B cell (primary cell): ENCODE results near the gene TM4SF5. TPM values are rescaled to one million over a fixed set of nuclear protein-coding genes. Genes with fewer than 3 reads are reported as not detected.

Source experiments
- ATAC-seq: fragments of 200-7000 bp; cut with Tn5 transposase; one replicate; pipeline ENCODE4 v1.10.0; 2021; ENCODE audit warnings: low read depth, mild to moderate bottlenecking, moderate number of reproducible peaks, moderate library complexity
- CTCF ChIA-PET: fragments of 350-600 bp; sonication (Branson Sonifier 250); formaldehyde crosslinking; loops from one replicate; lab custom pipeline; 2021; ENCODE audit warnings: antibody characterized with exemption, inconsistent platforms; lab: Charles Lee
- POLR2A ChIA-PET: fragments of 350-600 bp; sonication (Branson Sonifier 250); formaldehyde crosslinking; loops from one replicate; lab custom pipeline; 2021; ENCODE audit warnings: antibody characterized with exemption; lab: Charles Lee
- DNase-seq: peaks from one replicate; pipeline ENCODE4 v3.0.0; 2013
- H2AFZ ChIP-seq: 2 replicates; pipeline ENCODE4 v1.6.1; 2012; ENCODE audit warnings: mild to moderate bottlenecking, low read depth, low read length; ENCODE audit not compliant: insufficient read depth, poor library complexity, severe bottlenecking
- H3K27ac ChIP-seq, 2 donors: 1 replicate in 1 of 2; 2 replicates in 1 of 2; pipeline ENCODE4 v1.5.1; 2012 to 2013; ENCODE audit warnings: low read length in 2 of 2, mild to moderate bottlenecking in 2 of 2, moderate library complexity in 1 of 2
- H3K27me3 ChIP-seq, 4 experiments: fragments of 200-600 bp in 1 of 4; sonication (generic) in 1 of 4; replicated peaks in 1 of 4; 1 replicate in 2 of 4; 2 replicates in 2 of 4; pipeline versions ENCODE4 v1.6.1 to v1.7.0; 2013 to 2016; ENCODE audit warnings: low read length in 3 of 4, mild to moderate bottlenecking in 2 of 4, mixed read lengths in 1 of 4, moderate library complexity in 1 of 4; ENCODE audit not compliant: insufficient read depth in 4 of 4, control insufficient read depth in 3 of 4; ENCODE audit errors: control extremely low read depth in 1 of 4
- H3K36me3 ChIP-seq, 2 experiments: replicated peaks in 1 of 2; 1 replicate in 1 of 2; 2 replicates in 1 of 2; pipeline versions ENCODE4 v1.6.1 to v1.7.1; 2013; ENCODE audit warnings: low read length in 1 of 2; ENCODE audit not compliant: insufficient read depth in 2 of 2, control insufficient read depth in 1 of 2; ENCODE audit errors: control extremely low read depth in 1 of 2, extremely low read depth in 1 of 2
- H3K4me1 ChIP-seq, 2 donors: fragments of 200-600 bp in 1 of 2; sonication (generic) in 1 of 2; 1 replicate in 1 of 2; 2 replicates in 1 of 2; pipeline versions ENCODE4 v1.5.1 to v1.6.1; 2013 to 2017; ENCODE audit warnings: low read length in 2 of 2; ENCODE audit not compliant: control insufficient read depth in 2 of 2, insufficient read depth in 2 of 2
- H3K4me2 ChIP-seq: replicated peaks from 2 replicates; pipeline ENCODE3; 2012; ENCODE audit warnings: mild to moderate bottlenecking, low read depth, low read length; ENCODE audit not compliant: poor library complexity, severe bottlenecking
- H3K4me3 ChIP-seq, 5 experiments: fragments of 200-600 bp in 1 of 5; sonication (generic) in 1 of 5; 1 replicate in 3 of 5; 2 replicates in 2 of 5; pipeline versions ENCODE4 v1.5.1 to v1.7.0; 2011 to 2016; ENCODE audit warnings: low read length in 4 of 5, mild to moderate bottlenecking in 4 of 5, low read depth in 2 of 5, control low read depth in 1 of 5, moderate library complexity in 1 of 5; ENCODE audit not compliant: insufficient read depth in 1 of 5; ENCODE audit errors: control extremely low read depth in 1 of 5, extremely low read depth in 1 of 5
- H3K79me2 ChIP-seq: fragments of 200-600 bp; sonication (generic); one replicate; pipeline ENCODE4 v1.6.0; 2016; ENCODE audit warnings: low read length; ENCODE audit not compliant: control insufficient read depth, insufficient read depth
- H3K9ac ChIP-seq: fragments of 200-600 bp; sonication (generic); 2 replicates; pipeline ENCODE4 v1.6.1; 2017; ENCODE audit warnings: mild to moderate bottlenecking, low read length, moderate library complexity
- H3K9me3 ChIP-seq, 3 donors: one replicate each; pipeline versions ENCODE4 v1.6.1 to v1.7.1; 2013; ENCODE audit warnings: low read length in 2 of 3; ENCODE audit not compliant: control insufficient read depth in 2 of 3, insufficient read depth in 1 of 3; ENCODE audit errors: control extremely low read depth in 1 of 3
- H4K20me1 ChIP-seq: 2 replicates; pipeline ENCODE4 v1.6.0; 2012; ENCODE audit warnings: mild to moderate bottlenecking, low read length; ENCODE audit not compliant: insufficient read depth, control insufficient read depth, poor library complexity, severe bottlenecking
- H3K27ac Mint-ChIP-seq: one replicate; pipeline ENCODE4 v1.8.0; 2021; ENCODE audit warnings: mixed read lengths
- H3K27me3 Mint-ChIP-seq: one replicate; pipeline ENCODE4 v1.8.0; 2021; ENCODE audit warnings: mixed read lengths
- H3K4me1 Mint-ChIP-seq: one replicate; pipeline ENCODE4 v1.8.0; 2021; ENCODE audit warnings: mixed read lengths
- H3K4me3 Mint-ChIP-seq: one replicate; pipeline ENCODE4 v1.8.0; 2021; ENCODE audit warnings: mixed read lengths
- H3K9me3 Mint-ChIP-seq: one replicate; pipeline ENCODE4 v1.8.0; 2022; ENCODE audit warnings: mixed read lengths; ENCODE audit not compliant: insufficient read depth
- CTCF ChIP-seq: fragments of 200-600 bp; IDR thresholded peaks from one replicate; pipeline ENCODE4 v1.8.0; 2022; ENCODE audit warnings: antibody characterized with exemption, mild to moderate bottlenecking
- EZH2 ChIP-seq: IDR thresholded peaks from 2 replicates; pipeline ENCODE4 v1.6.1; 2012; ENCODE audit warnings: borderline replicate concordance, low read depth, mild to moderate bottlenecking, moderate library complexity, low read length; ENCODE audit not compliant: insufficient read depth, poor library complexity, severe bottlenecking
- WGBS: methylation state at CpG from one replicate; pipeline ENCODE4 v1.1.5; 2013; ENCODE audit warnings: missing lambda C conversion rate; ENCODE audit not compliant: insufficient coverage; 5-methylcytosine and 5-hydroxymethylcytosine counted together
- intact Hi-C: fragments of 100-400 bp; cut with micrococcal nuclease; formaldehyde crosslinking; loops from one replicate; pipeline ENCODE4 v1.10.0; 2022
- polyA plus RNA-seq: library from polyadenylated mRNA; depleted of rRNA; stranded (reverse); fragments of >200 nt; gene quantifications from 2 replicates; pipeline ENCODE4 v1.2.3, GENCODE V29; 2012
- total RNA-seq, 2 donors: library from RNA; stranded (reverse); fragments of 120-200 nt in 1 of 2; gene quantifications; 1 replicate in 1 of 2; 2 replicates in 1 of 2; pipeline versions ENCODE4 v1.2.3 to v1.2.4, GENCODE V29; 2013 to 2022

Gene TM4SF5
- total and polyA plus RNA-seq, 2 donors (not counting 1 experiment from before 2014, with no cell fraction given), result not detected

- ChIA-PET POLR2A (no interaction called here), CTCF (interaction anchor here (0.8 kb wide), 1 partner anchor 50 kb away, joined by 3 read pairs; no protein-coding TSS in a partner anchor)
- H3K27ac Mint-ChIP-seq, result peak within 1 kb of the TSS; percentile 94
- intact Hi-C loops, result loop anchor here (1.0 to 2.0 kb wide), 2 partner anchors 8 to 29 kb away; partner anchors contain the start of genes ARRB2 and MED11
- Histone ChIP-seq H3K36me3 (no peaks in the 10 kb centered on the region), H3K4me2 (peak within 1 kb of the TSS; percentile 97), H3K27me3 (peaks cover 0 to 35% (median 9%) of the 10 kb centered on the region in 4 experiments), H3K9me3 (no peaks in the 10 kb centered on the region), H4K20me1 (no peaks in the 10 kb centered on the region), H2AFZ (peak within 1 kb of the TSS; percentile 77), H3K79me2 (peaks cover 6% of the 10 kb centered on the region), H3K27ac (peak within 1 kb of the TSS; percentile 50 to 74), H3K9ac (peak within 1 kb of the TSS; percentile 76), H3K4me1 (peaks cover 23 to 31% of the 10 kb centered on the region in 2 donors), H3K4me3 (peak within 1 kb of the TSS; percentile 38 to 82 (median 70))
- H3K9me3 Mint-ChIP-seq, result no peaks in the 10 kb centered on the region
- peak within 1 kb of the TSS; percentile 93 for H3K4me3 Mint-ChIP-seq
- whole genome bisulfite sequencing, result under 1% methylated on average over 100 of the region's 100 CpGs
- peaks cover 34% of the 10 kb centered on the region for H3K4me1 Mint-ChIP-seq
- no peaks in the 10 kb centered on the region for H3K27me3 Mint-ChIP-seq
- peak; percentile 86 for ATAC-seq
- DNase-seq, result peak; percentile 88
- TF ChIP-seq CTCF (no peak), EZH2 (no peak)
Measured at GRCh38 chr17:4739122-4740024, 32.3 kb upstream of the TM4SF5 start, which contains the start of the genes CXCL16 and ZMYND15. CXCL16 (minus strand) TSS chr17:4739928; CDS start chr17:4739339, 589 bp downstream. ZMYND15 (plus strand) TSS chr17:4739833; CDS start chr17:4740549, 716 bp downstream.
